Neural cell (in vitro differentiated cells): ENCODE measurements around the gene LRBA. TPM values are rescaled to one million over a fixed set of nuclear protein-coding genes. Genes with fewer than 3 reads are reported as not detected.

Source experiments
- H2AFZ ChIP-seq: fragments of 200-600, 300-800 bp; sonication (generic), shearing (Covaris generic); 2 replicates; pipeline ENCODE4 v1.6.0; 2014; ENCODE audit warnings: low read depth, mild to moderate bottlenecking, antibody characterized with exemption, low read length, moderate library complexity
- H3F3A ChIP-seq: fragments of 200-600 bp; shearing (Covaris generic); 2 replicates; pipeline ENCODE4 v1.6.1; 2016; ENCODE audit warnings: mild to moderate bottlenecking, moderate library complexity, mixed read lengths, antibody characterized with exemption, low read length; ENCODE audit not compliant: insufficient read depth, poor library complexity, severe bottlenecking
- H3K27ac ChIP-seq: fragments of 200-600, 300-800 bp; sonication (generic), shearing (Covaris generic); 2 replicates; pipeline ENCODE4 v1.5.1; 2014; ENCODE audit warnings: mild to moderate bottlenecking, low read length, moderate library complexity
- H3K27me3 ChIP-seq: fragments of 300-800, 200-600 bp; sonication (generic), shearing (Covaris generic); 2 replicates; pipeline ENCODE4 v1.6.0; 2014; ENCODE audit warnings: mild to moderate bottlenecking, low read depth, low read length, moderate library complexity; ENCODE audit not compliant: insufficient read depth
- H3K36me3 ChIP-seq: fragments of 300-800, 200-600 bp; sonication (generic), shearing (Covaris generic); 2 replicates; pipeline ENCODE4 v1.5.1; 2014; ENCODE audit warnings: mild to moderate bottlenecking, antibody characterized with exemption, low read length, moderate library complexity; ENCODE audit not compliant: insufficient read depth
- H3K4me2 ChIP-seq: fragments of 300-800, 200-600 bp; sonication (generic), shearing (Covaris generic); 2 replicates; pipeline ENCODE4 v1.6.0; 2014; ENCODE audit warnings: mild to moderate bottlenecking, low read length
- H3K4me3 ChIP-seq: fragments of 300-800, 200-600 bp; sonication (generic), shearing (Covaris generic); 2 replicates; pipeline ENCODE4 v1.5.1; 2014; ENCODE audit warnings: mild to moderate bottlenecking, low read length, moderate library complexity
- H3K79me2 ChIP-seq: fragments of 200-600 bp; shearing (Covaris generic); replicated peaks from 2 replicates; pipeline ENCODE4 v1.6.0; 2014; ENCODE audit warnings: mild to moderate bottlenecking, low read length, moderate library complexity; ENCODE audit not compliant: insufficient read depth
- H3K9ac ChIP-seq: fragments of 300-800, 200-600 bp; sonication (generic), shearing (Covaris generic); 2 replicates; pipeline ENCODE4 v1.6.1; 2016; ENCODE audit warnings: mild to moderate bottlenecking, low read length, mixed read lengths
- H3K9me2 ChIP-seq: fragments of 200-600 bp; shearing (Covaris generic); 2 replicates; pipeline ENCODE4 v1.6.1; 2016; ENCODE audit warnings: mild to moderate bottlenecking, low read length, mixed read lengths; ENCODE audit not compliant: insufficient read depth
- H3K9me3 ChIP-seq: fragments of 200-600, 300-800 bp; sonication (generic), shearing (Covaris generic); 2 replicates; pipeline ENCODE4 v1.6.1; 2016; ENCODE audit warnings: mild to moderate bottlenecking, mixed run types, low read length, moderate library complexity, mixed read lengths
- H4K20me1 ChIP-seq: fragments of 200-600 bp; shearing (Covaris generic); 2 replicates; pipeline ENCODE4 v1.6.1; 2016; ENCODE audit warnings: mild to moderate bottlenecking, mixed run types; ENCODE audit not compliant: insufficient read depth
- CTCF ChIP-seq: fragments of 450-650 bp; IDR thresholded peaks from 2 replicates; pipeline ENCODE4 v1.5.1; 2014; ENCODE audit warnings: antibody characterized with exemption, mild to moderate bottlenecking, moderate library complexity; ENCODE audit not compliant: poor library complexity, severe bottlenecking
- EP300 ChIP-seq: fragments of 450-650 bp; conservative IDR thresholded peaks from 2 replicates; pipeline ENCODE4 v1.6.1; 2014; ENCODE audit warnings: antibody characterized with exemption, mild to moderate bottlenecking, moderate library complexity; ENCODE audit not compliant: poor library complexity, severe bottlenecking
- EZH2 ChIP-seq: fragments of 200-600, 300-800 bp; shearing (Covaris generic), sonication (generic); IDR thresholded peaks from 2 replicates; pipeline ENCODE4 v1.6.1; 2014; ENCODE audit warnings: antibody characterized with exemption, low read length, borderline replicate concordance, mild to moderate bottlenecking; ENCODE audit not compliant: insufficient read depth, poor library complexity, severe bottlenecking
- MXI1 ChIP-seq: fragments of 450-650 bp; conservative IDR thresholded peaks from 2 replicates; pipeline ENCODE4 v1.6.1; 2014; ENCODE audit warnings: antibody characterized with exemption, mild to moderate bottlenecking; ENCODE audit not compliant: poor library complexity, severe bottlenecking
- POLR2AphosphoS5 ChIP-seq: IDR thresholded peaks from 2 replicates; pipeline ENCODE4 v1.6.1; 2012
- RAD21 ChIP-seq: fragments of 450-650 bp; conservative IDR thresholded peaks from 2 replicates; pipeline ENCODE4 v1.6.1; 2014; ENCODE audit warnings: antibody characterized with exemption, mild to moderate bottlenecking, moderate library complexity
- REST ChIP-seq: IDR thresholded peaks from 2 replicates; pipeline ENCODE4 v1.6.1; 2012; ENCODE audit warnings: borderline replicate concordance
- SMC3 ChIP-seq: fragments of 450-650 bp; conservative IDR thresholded peaks from 2 replicates; pipeline ENCODE4 v1.6.1; 2014; ENCODE audit warnings: antibody characterized with exemption, mild to moderate bottlenecking, moderate library complexity; ENCODE audit not compliant: poor library complexity
- TAF1 ChIP-seq: IDR thresholded peaks from 2 replicates; pipeline ENCODE4 v1.6.1; 2012; ENCODE audit warnings: low read depth
- polyA plus RNA-seq: library from polyadenylated mRNA; depleted of rRNA; stranded (reverse); fragments of >200 nt; gene quantifications from 2 replicates; pipeline ENCODE4 v1.2.3, GENCODE V29; 2014

Gene LRBA
- polyA plus RNA-seq, 1 donor from 2014 or later: 7.1 TPM

GRCh38 chr4:151039733-151040132 lies 24.6 kb upstream of the LRBA start:
- no peak overlapping the region for H3K4me3 ChIP-seq
- no peak overlapping the region for H3K27ac ChIP-seq
- H3K9ac ChIP-seq: no peak overlapping the region
- no peaks in the 10 kb centered on the region for H3K9me2 ChIP-seq
- no peaks in the 10 kb centered on the region for H3K36me3 ChIP-seq
- no peaks in the 10 kb centered on the region for H3K9me3 ChIP-seq
- H2AFZ ChIP-seq: no peak overlapping the region
- no peak overlapping the region for H3K4me2 ChIP-seq
- no peaks in the 10 kb centered on the region for H3K79me2 ChIP-seq
- no peaks in the 10 kb centered on the region for H3F3A ChIP-seq
- no peak for TF ChIP-seq RAD21
- no peak for TF ChIP-seq TAF1
- TF ChIP-seq EP300: no peak
- TF ChIP-seq POLR2AphosphoS5: no peak
- no peak for TF ChIP-seq CTCF
- TF ChIP-seq EZH2: no peak
- no peak for TF ChIP-seq SMC3
- no peak for TF ChIP-seq REST
- TF ChIP-seq MXI1: no peak
- no peaks in the 10 kb centered on the region for H3K27me3 ChIP-seq
- H4K20me1 ChIP-seq: no peaks in the 10 kb centered on the region

- Histone ChIP-seq H3K27me3 (no peaks in the 10 kb centered on the region), H3K9me2 (no peaks in the 10 kb centered on the region), H3K9me3 (no peaks in the 10 kb centered on the region), H3K4me3 (no peak overlapping the region), H3F3A (no peaks in the 10 kb centered on the region), H2AFZ (no peak overlapping the region), H3K27ac (no peak overlapping the region), H4K20me1 (no peaks in the 10 kb centered on the region), H3K9ac (no peak overlapping the region), H3K79me2 (no peaks in the 10 kb centered on the region), H3K4me2 (no peak overlapping the region), H3K36me3 (no peaks in the 10 kb centered on the region)
- TF ChIP-seq TAF1 (no peak), EP300 (no peak)
Measured at GRCh38 chr4:151038452-151039157, 23.5 kb upstream of the LRBA start.
